HepG2 (cell line): ENCODE measurements around the gene CASP5. TPM values are rescaled to one million over a fixed set of nuclear protein-coding genes. Genes with fewer than 3 reads are reported as not detected.
"Not testable (repeated sequence)": the region's sequence is repeated elsewhere in the genome, so short reads cannot be mapped to it uniquely, and the experiment has no call there.

Source experiments
- ATAC-seq: fragments of 200-7000 bp; cut with Tn5 transposase; 3 replicates; pipeline ENCODE4 v1.9.1; 2020; ENCODE audit warnings: mild to moderate bottlenecking, moderate library complexity
- BruUV-seq: library from RNA; stranded (reverse); fragments of 400-500 nt; replicated peaks from 2 replicates; lab custom pipeline; 2021; lab: Mats Ljungman, UMichigan
- CTCF ChIA-PET: fragments of 300-600 bp; formaldehyde crosslinking; extraction: SDS; loops from one replicate; lab custom pipeline; 2021; ENCODE audit warnings: low total read pairs, inconsistent platforms, low intra/inter-chr PET ratio; lab: Yijun Ruan, JAX
- POLR2A ChIA-PET: fragments of 350-600 bp; sonication (Branson Sonifier 250); formaldehyde crosslinking; loops from one replicate; lab custom pipeline; 2020; ENCODE audit warnings: antibody characterized with exemption, inconsistent platforms; lab: Yijun Ruan, JAX
- DNase-seq: peaks from one replicate; pipeline ENCODE4 v3.0.0-alpha.2; 2015; ENCODE audit warnings: low spot score
- FAIRE-seq: peaks from 3 replicates; lab custom pipeline; 2011; peaks lifted over from hg19 to GRCh38; lab: Jason Lieb, UNC
- H2AFZ ChIP-seq: one replicate; pipeline ENCODE4 v1.6.1; 2011; ENCODE audit warnings: low read length, inconsistent platforms
- H3K27ac ChIP-seq: fragments of 300-600 bp; 3 replicates; pipeline ENCODE4 v1.8.0; 2011; ENCODE audit warnings: mixed run types, mild to moderate bottlenecking, mixed read lengths, low read length, inconsistent platforms; ENCODE audit not compliant: insufficient read depth; ENCODE audit errors: extremely low read length
- H3K27me3 ChIP-seq, 2 experiments: fragments of 200-600 bp in 1 of 2; 2 replicates in 1 of 2; 3 replicates in 1 of 2; pipeline versions ENCODE4 v1.6.0 to v1.8.0; 2011; ENCODE audit warnings: low read length in 2 of 2, mild to moderate bottlenecking in 2 of 2, moderate library complexity in 2 of 2, inconsistent platforms in 1 of 2; ENCODE audit not compliant: insufficient read depth in 2 of 2, control insufficient read depth in 1 of 2
- H3K36me3 ChIP-seq, 2 experiments: fragments of 200-600 bp in 1 of 2; replicated peaks in 1 of 2; 2 replicates in 1 of 2; 3 replicates in 1 of 2; pipeline versions ENCODE4 v1.5.1 to v1.8.0; 2011; ENCODE audit warnings: low read length in 2 of 2, inconsistent platforms in 1 of 2; ENCODE audit not compliant: insufficient read depth in 2 of 2, control insufficient read depth in 1 of 2
- H3K4me1 ChIP-seq: 2 replicates; pipeline ENCODE4 v1.5.1; 2012; ENCODE audit warnings: low read length, inconsistent platforms; ENCODE audit not compliant: insufficient read depth
- H3K4me2 ChIP-seq: 2 replicates; pipeline ENCODE4 v1.6.0; 2011; ENCODE audit warnings: low read depth, low read length, inconsistent platforms
- H3K4me3 ChIP-seq, 3 experiments: fragments of 200-600 bp in 1 of 3; sonication (generic), shearing (Covaris generic) in 1 of 3; replicated peaks in 1 of 3; 2 replicates each; pipeline ENCODE4 v1.5.1; 2011 to 2016; ENCODE audit warnings: low read length in 3 of 3, inconsistent platforms in 2 of 3, low read depth in 2 of 3, mild to moderate bottlenecking in 2 of 3, control low read depth in 1 of 3, mixed read lengths in 1 of 3; ENCODE audit not compliant: insufficient read depth in 1 of 3
- H3K79me2 ChIP-seq: one replicate; pipeline ENCODE4 v1.6.1; 2011; ENCODE audit warnings: low read length, inconsistent platforms; ENCODE audit not compliant: insufficient read depth
- H3K9ac ChIP-seq: 2 replicates; pipeline ENCODE4 v1.6.0; 2011; ENCODE audit warnings: mild to moderate bottlenecking, low read depth, low read length, inconsistent platforms; ENCODE audit not compliant: insufficient read depth
- H3K9me3 ChIP-seq: 2 replicates; pipeline ENCODE4 v1.5.1; 2012; ENCODE audit warnings: mild to moderate bottlenecking, low read length
- H4K20me1 ChIP-seq: 2 replicates; pipeline ENCODE4 v1.6.0; 2011; ENCODE audit warnings: inconsistent platforms, mild to moderate bottlenecking, low read length, moderate library complexity; ENCODE audit not compliant: insufficient read depth
- NR2C2 ChIP-seq: sonication (generic); formaldehyde crosslinking; IDR thresholded peaks from 2 replicates; pipeline ENCODE4 v1.4.0; 2020; ENCODE audit warnings: missing genetic modification reagents, mild to moderate bottlenecking, moderate library complexity, borderline replicate concordance
- SAFB2 ChIP-seq: sonication (generic); formaldehyde crosslinking; IDR thresholded peaks from 2 replicates; pipeline ENCODE4 v1.5.1; 2020; ENCODE audit warnings: missing genetic modification reagents, low read depth, mild to moderate bottlenecking, borderline replicate concordance
- ZNF292 ChIP-seq: sonication (generic); formaldehyde crosslinking; IDR thresholded peaks from 2 replicates; pipeline ENCODE4 v1.8.1; 2022; ENCODE audit warnings: mild to moderate bottlenecking, low read depth, missing genetic modification reagents, borderline replicate concordance
- ZNF510 ChIP-seq: sonication (generic); formaldehyde crosslinking; IDR thresholded peaks from 2 replicates; pipeline ENCODE4 v1.4.0; 2020; ENCODE audit warnings: low read depth, mild to moderate bottlenecking, missing genetic modification reagents
- ZNF557 ChIP-seq: sonication (generic); formaldehyde crosslinking; IDR thresholded peaks from 2 replicates; pipeline ENCODE4 v1.4.0; 2020; ENCODE audit warnings: missing genetic modification reagents
- ZNF615 ChIP-seq: sonication (generic); formaldehyde crosslinking; IDR thresholded peaks from 2 replicates; pipeline ENCODE4 v1.5.0; 2020; ENCODE audit warnings: mild to moderate bottlenecking, missing genetic modification reagents, borderline replicate concordance
- ZNF670 ChIP-seq: sonication (generic); formaldehyde crosslinking; IDR thresholded peaks from 2 replicates; pipeline ENCODE4 v1.8.0; 2022; ENCODE audit warnings: mild to moderate bottlenecking, missing genetic modification reagents, borderline replicate concordance
- ZNF784 ChIP-seq: sonication (generic); formaldehyde crosslinking; IDR thresholded peaks from 2 replicates; pipeline ENCODE4 v1.5.1; 2020; ENCODE audit warnings: missing genetic modification reagents, mild to moderate bottlenecking, borderline replicate concordance
- ZNF816 ChIP-seq: sonication (generic); formaldehyde crosslinking; IDR thresholded peaks from 2 replicates; pipeline ENCODE4 v1.8.0; 2022; ENCODE audit warnings: missing genetic modification reagents, mild to moderate bottlenecking, borderline replicate concordance
- WGBS: methylation state at CpG from one replicate; pipeline ENCODE4 v1.1.6; 2017; ENCODE audit warnings: low lambda C conversion rate; 5-methylcytosine and 5-hydroxymethylcytosine counted together
- in situ Hi-C: cut with HindIII; loops from 2 replicates; pipeline ENCODE4 v1.10.0; 2017; ENCODE audit warnings: low pct_unique_long_range_greater_than_20kb; ENCODE audit not compliant: extremely low pct_ligation_motif_present
- intact Hi-C: fragments of 100-400 bp; cut with micrococcal nuclease; formaldehyde crosslinking; loops from one replicate; pipeline ENCODE4 v1.10.0; 2022; ENCODE audit not compliant: unreplicated experiment
- polyA plus RNA-seq, 8 experiments: library from polyadenylated mRNA; depleted of rRNA in 3 of 8; stranded (reverse) in 7 of 8; unstranded in 1 of 8; fragments of >200 nt; fragmentation: Illumina TruSeq in 4 of 8; extraction: Trizol in 4 of 8; gene quantifications; 2 replicates each; pipeline versions ENCODE4 v1.2.1 to v1.2.3, GENCODE V29; 2011 to 2016; ENCODE audit warnings: low read depth in 4 of 8, missing spikeins in 1 of 8, mixed read lengths in 1 of 8; ENCODE audit not compliant: insufficient read depth in 1 of 8
- total RNA-seq, 5 experiments: library from RNA; depleted of rRNA; stranded (reverse); fragments of >200 nt; fragmentation: Illumina TruSeq; extraction: Trizol; gene quantifications; 2 replicates each; pipeline ENCODE4 v1.2.3, GENCODE V29; 2016; ENCODE audit warnings: low read depth in 1 of 5
- TF ChIP-seq, protein P1 (sequence below): sonication (generic); formaldehyde crosslinking; IDR thresholded peaks from 2 replicates; pipeline ENCODE4 v1.4.0; 2020; ENCODE audit warnings: missing genetic modification reagents
- TF ChIP-seq, protein P2 (sequence below): IDR thresholded peaks from 2 replicates; pipeline ENCODE4 v1.6.1; 2012; ENCODE audit warnings: low read depth, low read length, improper control_type of control experiment

CASP5 gene
- total and polyA plus RNA-seq, 2 of the 13 experiments (the other 11 are each of a cell fraction or from before 2014, with no cell fraction given): not detected

- no peak overlapping the region for H2AFZ ChIP-seq
- BruUV-seq: no TSS peak
- H4K20me1 ChIP-seq: no peaks in the 10 kb centered on the region
- in situ Hi-C loops: no loop called here
- no peaks in the 10 kb centered on the region; a peak in 1 of 5 replicates for H3K27me3 ChIP-seq
- intact Hi-C loops: no loop called here
- TF ChIP-seq ZNF292 (CRISPR knock-in tag): no peak
- TF ChIP-seq, protein P1, sequence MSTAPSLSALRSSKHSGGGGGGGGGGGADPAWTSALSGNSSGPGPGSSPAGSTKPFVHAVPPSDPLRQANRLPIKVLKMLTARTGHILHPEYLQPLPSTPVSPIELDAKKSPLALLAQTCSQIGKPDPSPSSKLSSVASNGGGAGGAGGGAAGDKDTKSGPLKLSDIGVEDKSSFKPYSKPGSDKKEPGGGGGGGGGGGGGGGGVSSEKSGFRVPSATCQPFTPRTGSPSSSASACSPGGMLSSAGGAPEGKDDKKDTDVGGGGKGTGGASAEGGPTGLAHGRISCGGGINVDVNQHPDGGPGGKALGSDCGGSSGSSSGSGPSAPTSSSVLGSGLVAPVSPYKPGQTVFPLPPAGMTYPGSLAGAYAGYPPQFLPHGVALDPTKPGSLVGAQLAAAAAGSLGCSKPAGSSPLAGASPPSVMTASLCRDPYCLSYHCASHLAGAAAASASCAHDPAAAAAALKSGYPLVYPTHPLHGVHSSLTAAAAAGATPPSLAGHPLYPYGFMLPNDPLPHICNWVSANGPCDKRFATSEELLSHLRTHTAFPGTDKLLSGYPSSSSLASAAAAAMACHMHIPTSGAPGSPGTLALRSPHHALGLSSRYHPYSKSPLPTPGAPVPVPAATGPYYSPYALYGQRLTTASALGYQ (CRISPR knock-in tag): no peak
- TF ChIP-seq ZNF816 (CRISPR knock-in tag): no peak
- TF ChIP-seq NR2C2 (CRISPR knock-in tag): no peak
- no peak for TF ChIP-seq ZNF784
- no peak for TF ChIP-seq SAFB2 (CRISPR knock-in tag)
- TF ChIP-seq ZNF670 (CRISPR knock-in tag): no peak
- no peak for TF ChIP-seq ZNF510 (CRISPR knock-in tag)
- TF ChIP-seq ZNF557 (CRISPR knock-in tag): no peak
- TF ChIP-seq, protein P2, sequence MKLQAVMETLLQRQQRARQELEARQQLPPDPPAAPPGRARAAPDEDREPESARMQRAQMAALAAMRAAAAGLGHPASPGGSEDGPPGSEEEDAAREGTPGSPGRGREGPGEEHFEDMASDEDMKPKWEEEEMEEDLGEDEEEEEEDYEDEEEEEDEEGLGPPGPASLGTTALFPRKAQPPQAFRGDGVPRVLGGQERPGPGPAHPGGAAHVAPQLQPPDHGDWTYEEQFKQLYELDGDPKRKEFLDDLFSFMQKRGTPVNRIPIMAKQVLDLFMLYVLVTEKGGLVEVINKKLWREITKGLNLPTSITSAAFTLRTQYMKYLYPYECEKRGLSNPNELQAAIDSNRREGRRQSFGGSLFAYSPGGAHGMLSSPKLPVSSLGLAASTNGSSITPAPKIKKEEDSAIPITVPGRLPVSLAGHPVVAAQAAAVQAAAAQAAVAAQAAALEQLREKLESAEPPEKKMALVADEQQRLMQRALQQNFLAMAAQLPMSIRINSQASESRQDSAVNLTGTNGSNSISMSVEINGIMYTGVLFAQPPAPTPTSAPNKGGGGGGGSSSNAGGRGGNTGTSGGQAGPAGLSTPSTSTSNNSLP: no peak
- no peak for TF ChIP-seq ZNF615
- ATAC-seq (no peak), FAIRE-seq (no peak), DNase-seq (no peak)
- no peaks in the 10 kb centered on the region for H3K9me3 ChIP-seq
- no peak overlapping the region for H3K9ac ChIP-seq
- no peaks in the 10 kb centered on the region for H3K36me3 ChIP-seq
- no peak overlapping the region for H3K4me3 ChIP-seq
- peaks cover 10% of the 10 kb centered on the region for H3K4me1 ChIP-seq
- CTCF ChIA-PET: no interaction called here
- POLR2A ChIA-PET: no interaction called here
- H3K27ac ChIP-seq: no peak overlapping the region
- whole genome bisulfite sequencing: 4% methylated on average over 2 of the region's 2 CpGs
- no peaks in the 10 kb centered on the region for H3K79me2 ChIP-seq
- no peak overlapping the region for H3K4me2 ChIP-seq
Measured at GRCh38 chr11:104973616-104974015, 49.4 kb downstream of the CASP5 start.

DNA sequence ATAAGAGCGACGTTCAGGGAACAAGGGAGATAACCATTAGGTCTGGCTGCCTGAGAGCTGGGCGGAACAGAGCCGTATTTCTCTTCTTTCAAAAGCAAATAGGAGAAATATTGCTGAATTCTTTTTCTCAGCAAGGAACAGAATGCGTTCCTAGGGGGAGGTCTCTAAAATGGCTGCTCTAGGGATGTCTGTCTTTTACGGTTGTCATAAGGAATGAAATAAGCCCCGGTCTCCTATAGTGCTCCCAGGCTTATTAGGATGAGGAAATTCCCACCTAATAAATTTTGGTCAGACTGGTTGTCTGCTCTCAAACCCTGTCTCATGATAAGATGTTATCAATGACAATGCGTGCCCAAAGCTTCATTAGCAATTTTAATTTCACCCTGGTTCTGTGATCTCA is 50.0 kb downstream of the CASP5 start:
- not testable (repeated sequence) for H2AFZ ChIP-seq

More for the DNA sequence above, 50.0 kb downstream of the CASP5 start:
- DNase-seq, ATAC-seq, H3K4me2 ChIP-seq, H3K27ac ChIP-seq, H3K9ac ChIP-seq, H3K9me3 ChIP-seq, intact Hi-C loops, in situ Hi-C loops, CTCF ChIA-PET, BruUV-seq, H3K79me2 ChIP-seq, H4K20me1 ChIP-seq, POLR2A ChIA-PET, H3K36me3 ChIP-seq, H3K4me3 ChIP-seq, FAIRE-seq, H3K27me3 ChIP-seq: not testable (repeated sequence)
- H3K4me1 ChIP-seq: peaks cover 10% of the 10 kb centered on the region
- 63% methylated on average over 8 of the region's 8 CpGs for WGBS
